ENCODE data around the gene PTGES2.
"Not testable (repeated sequence)": the region's sequence is repeated elsewhere in the genome, so short reads cannot be mapped to it uniquely, and the experiment has no call there.

Gene PTGES2

GRCh38 chr9:128085943-128086342 is 41.6 kb downstream of the PTGES2 start:
- no peak for DNase-seq

DNA sequence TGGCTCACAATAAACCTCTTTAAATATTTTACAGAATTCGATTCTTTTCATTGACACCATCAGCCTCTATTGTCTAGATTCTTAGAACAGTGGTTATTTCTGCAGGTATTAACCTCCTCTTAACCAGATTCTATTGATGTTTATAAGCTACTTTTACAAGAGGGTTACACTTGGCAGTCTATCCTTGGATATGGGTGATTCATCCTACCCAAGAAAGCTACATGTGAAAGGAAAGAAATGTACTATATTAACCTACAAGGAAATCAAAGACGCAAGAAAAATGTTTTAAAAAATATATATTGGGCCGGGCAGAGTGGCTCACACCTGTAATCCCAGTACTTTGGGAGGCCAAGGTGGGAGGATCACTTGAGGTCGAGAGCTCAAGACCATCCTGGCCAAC is 42.8 kb downstream of the PTGES2 start:
- no peak for DNase-seq

DNA sequence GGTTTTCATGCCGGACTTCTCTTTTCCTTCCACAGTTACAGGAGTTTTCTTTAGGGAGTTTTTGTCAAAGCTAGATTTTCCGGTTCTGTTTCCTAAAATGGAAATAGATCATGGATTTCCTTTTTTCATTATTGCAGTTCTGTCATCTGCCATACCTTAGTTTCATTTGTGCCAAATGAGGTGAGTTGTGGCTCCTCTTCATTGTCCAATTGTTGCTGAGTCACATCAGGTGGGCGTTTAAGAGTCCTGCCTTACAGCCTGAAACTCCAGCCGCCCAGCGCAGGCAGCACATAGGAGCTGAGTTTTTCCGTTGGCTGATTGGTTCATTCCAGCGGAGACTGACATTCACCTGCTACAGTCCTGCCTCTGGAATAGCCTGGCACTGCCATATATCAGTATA is 45.4 kb downstream of the PTGES2 start:
- DNase-seq = no peak

DNA sequence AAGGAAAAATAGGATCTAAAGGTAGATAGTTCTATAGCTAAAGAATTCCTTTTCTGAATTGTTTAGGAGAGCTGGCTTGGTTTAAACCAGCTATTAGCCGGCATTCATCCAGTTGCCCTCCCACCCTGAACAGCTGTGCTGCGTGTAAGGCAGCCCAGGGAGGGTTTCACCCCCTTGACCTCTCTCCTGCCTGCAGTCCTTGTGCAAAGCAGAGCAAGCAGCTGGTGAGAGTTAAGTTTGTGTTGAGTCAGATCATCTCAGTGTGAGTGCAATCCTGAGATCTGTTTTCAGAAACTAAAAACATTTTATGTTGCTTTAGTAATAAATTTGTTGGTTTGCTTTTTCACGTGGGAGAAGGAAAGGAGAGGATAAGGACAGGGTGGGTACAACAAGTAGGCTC is 46.5 kb downstream of the PTGES2 start:
- no peak for DNase-seq

DNA sequence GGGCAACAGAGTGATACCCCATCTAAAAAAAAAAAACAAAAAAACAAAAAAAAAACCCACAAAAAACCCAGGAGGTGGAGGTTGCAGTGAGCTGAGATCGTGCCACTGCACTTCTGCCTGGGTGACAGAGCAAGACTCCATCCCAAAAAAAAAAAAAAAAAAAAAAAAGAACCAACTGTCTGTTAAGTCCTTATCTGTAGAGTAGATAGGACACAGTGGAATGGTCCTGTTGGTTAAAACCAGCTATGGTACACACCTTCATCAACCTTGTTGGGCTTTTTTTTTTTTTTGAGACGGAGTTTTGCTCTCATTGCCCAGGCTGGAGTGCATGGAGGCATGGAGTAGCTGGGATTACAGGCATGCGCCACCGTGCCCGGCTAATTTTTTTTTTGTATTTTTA is 47.3 kb downstream of the PTGES2 start:
- DNase-seq = no peak

DNA sequence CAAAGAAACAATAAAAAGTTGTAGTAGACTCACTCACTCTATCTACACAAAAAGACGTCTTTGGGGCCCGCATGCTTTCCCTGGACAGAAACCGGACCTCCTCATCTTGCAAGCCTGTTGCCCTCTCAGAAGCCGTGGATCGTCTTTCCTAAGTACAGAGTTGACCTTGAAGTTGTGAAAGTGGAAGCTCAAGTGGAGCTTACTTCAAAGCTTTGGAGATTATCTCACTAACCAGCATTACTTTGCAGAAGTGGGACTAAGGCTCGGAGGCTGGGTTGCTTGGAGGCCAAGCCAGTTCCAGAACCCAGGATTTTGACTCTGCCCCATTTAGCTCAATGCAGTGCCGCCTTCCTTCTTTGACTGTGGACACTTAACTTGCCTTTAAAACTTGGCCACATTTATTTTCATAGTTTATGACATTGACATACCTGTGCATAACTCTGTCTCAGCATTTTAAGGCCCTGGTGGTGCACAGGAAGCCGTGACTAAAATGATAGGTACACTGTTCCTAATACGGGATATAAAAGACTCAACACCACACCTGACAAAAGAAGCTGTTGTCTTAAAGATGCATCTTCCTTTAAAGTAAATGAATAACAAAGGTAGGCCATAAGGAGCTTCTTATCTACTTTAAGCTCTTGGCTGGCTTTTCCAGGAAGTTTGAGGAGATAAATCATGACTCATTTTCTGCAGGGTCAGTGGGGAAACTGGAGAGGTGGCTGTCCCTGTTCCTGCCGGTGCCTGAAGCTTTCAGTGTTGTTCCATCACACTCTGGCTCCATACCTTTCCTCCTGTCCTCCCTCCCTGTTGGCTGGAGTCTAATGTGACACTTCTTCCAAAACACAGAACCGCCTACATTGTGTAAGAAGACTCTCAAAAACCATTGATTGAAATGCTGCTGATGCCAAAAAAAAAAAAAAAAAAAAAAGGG is 48.8 kb downstream of the PTGES2 start:
- no peak for DNase-seq

DNA sequence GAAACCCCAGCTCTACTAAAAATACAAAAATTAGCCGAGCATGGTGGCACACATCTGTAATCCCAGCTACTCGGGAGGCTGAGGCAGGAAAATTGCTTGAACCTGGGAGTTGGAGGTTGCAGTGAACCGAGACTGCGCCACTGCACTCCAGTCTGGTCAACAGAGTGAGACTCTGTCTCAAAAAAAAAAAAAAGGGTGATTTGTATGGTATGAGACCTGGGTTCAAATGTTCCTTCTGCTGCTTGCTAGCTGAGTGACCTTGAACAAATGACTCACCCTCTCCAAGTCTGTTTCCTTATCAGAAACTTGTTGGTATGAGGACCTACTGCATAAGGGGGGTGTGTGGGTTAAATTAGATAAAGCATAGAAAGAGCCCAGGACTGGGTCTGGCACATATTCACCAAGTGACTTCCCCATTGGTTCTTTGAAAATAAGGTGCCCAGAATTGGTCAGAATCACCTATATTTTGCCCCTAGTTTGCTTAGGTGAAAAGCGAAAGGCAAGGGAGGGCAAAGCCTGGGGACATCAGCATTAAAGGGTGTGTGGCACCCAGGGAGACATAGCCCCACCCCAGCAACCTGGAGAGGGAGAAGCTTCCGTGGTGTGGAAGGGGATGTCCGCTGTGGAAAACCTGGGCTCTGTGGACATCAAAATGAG is 49.6 kb downstream of the PTGES2 start:
- DNase-seq = no peak

- DNase-seq = no peak
Measured at GRCh38 chr9:128073253-128073886, 54.2 kb downstream of the PTGES2 start.

GRCh38 chr9:128072144-128073021 is 55.1 kb downstream of the PTGES2 start:
- DNase-seq = peak; percentile 63

- not testable (repeated sequence) for DNase-seq
Measured at GRCh38 chr9:128071475-128071874, 56.1 kb downstream of the PTGES2 start.

DNA sequence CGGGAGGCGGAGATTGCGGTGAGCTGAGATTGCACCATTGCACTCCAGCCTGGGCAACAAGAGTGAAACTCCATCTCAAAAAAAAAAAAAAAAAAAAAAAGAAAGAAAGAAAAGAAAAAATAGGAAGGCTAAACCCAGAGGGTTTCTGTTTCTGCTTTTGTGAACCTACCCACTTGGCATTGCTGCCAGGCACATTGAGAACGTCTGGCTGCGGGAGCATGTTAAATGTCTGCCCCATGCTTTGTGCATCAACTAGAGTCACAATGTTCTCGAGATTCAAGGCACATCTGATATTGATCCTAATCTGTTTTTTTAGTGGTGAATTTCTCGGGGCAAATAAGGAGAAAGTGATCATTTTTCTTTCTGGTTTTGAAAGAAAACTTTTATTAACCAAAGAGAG is 56.7 kb downstream of the PTGES2 start:
- no peak for DNase-seq
